Measurements from ENCODE around the gene PSME1. TPM values are rescaled to one million over a fixed set of nuclear protein-coding genes. Genes with fewer than 3 reads are reported as not detected.

The PSME1 gene
- total RNA-seq, 5 donors from 2014 or later (not counting 1 experiment from before 2014, with no cell fraction given): 221 to 291 (median 259) TPM

DNA sequence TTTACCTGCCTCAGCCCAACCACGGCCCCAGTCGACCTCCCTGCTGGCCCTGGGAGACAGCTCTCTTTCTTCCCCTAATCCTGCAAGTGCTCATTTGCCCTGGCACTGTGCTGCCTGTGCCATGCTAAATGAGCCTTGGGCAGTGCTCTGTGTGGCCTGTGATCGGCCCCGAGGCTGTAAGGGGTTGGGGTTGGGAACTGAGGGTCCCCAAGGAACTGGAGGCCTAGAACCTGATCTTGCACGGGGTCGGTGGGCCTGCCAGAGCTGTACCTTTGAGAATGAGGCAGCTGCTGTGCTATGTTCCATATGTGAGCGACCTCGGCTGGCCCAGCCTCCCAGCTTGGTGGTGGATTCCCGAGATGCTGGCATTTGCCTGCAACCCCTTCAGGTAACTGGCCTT, 14.1 kb downstream of the PSME1 start:
- Histone ChIP-seq H3K36me3 (ENCODE audit: control insufficient read depth in 2 of 2, extremely low read depth in 1 of 2, insufficient read depth in 1 of 2, low read length in 1 of 2) (peaks cover 18 to 53% of the 10 kb centered on the region in 2 donors), H3K4me1 (ENCODE audit: control insufficient read depth in 1 of 2, extremely low read depth in 1 of 2, insufficient read depth in 2 of 2, low read length in 2 of 2) (peaks cover 16 to 47% of the 10 kb centered on the region in 2 experiments), H3K27me3 (replicated peaks in 1 of 2; ENCODE audit: control insufficient read depth in 2 of 2, extremely low read depth in 1 of 2, insufficient read depth in 2 of 2, low read length in 1 of 2) (no peaks in the 10 kb centered on the region), H3K9me3 (no peaks in the 10 kb centered on the region), H3K27ac (ENCODE audit: low read length) (no peak overlapping the region), H3K4me3 (ENCODE audit: control insufficient read depth in 1 of 2, extremely low read depth in 1 of 2, low read length in 1 of 2) (no peak overlapping the region)
- no peak for ATAC-seq (replicated peaks in 1 of 4)
- H3K4me3 Mint-ChIP-seq: no peak overlapping the region
- peaks cover 40 to 47% (median 45%) of the 10 kb centered on the region in 3 donors for H3K4me1 Mint-ChIP-seq
- WGBS (ENCODE audit: insufficient coverage): over 99% methylated on average over 7 of the region's 9 CpGs
- peaks cover 35% of the 10 kb centered on the region for H3K36me3 Mint-ChIP-seq
- no peaks in the 10 kb centered on the region for H3K9me3 Mint-ChIP-seq
- H3K27me3 Mint-ChIP-seq: no peaks in the 10 kb centered on the region
- POLR2A ChIA-PET: interaction anchor here in 1 of 2 donors (0.7 kb wide), 1 partner anchor 328 kb away, joined by 3 read pairs; no protein-coding TSS in a partner anchor
- CTCF ChIA-PET: interaction anchor here in 1 of 2 donors (1.4 kb wide), 1 partner anchor 10 kb away, joined by 3 read pairs; no protein-coding TSS in a partner anchor
- no peak for DNase-seq
- peak overlapping the region in 1 of 2 donors; percentile 73 for H3K27ac Mint-ChIP-seq

DNA sequence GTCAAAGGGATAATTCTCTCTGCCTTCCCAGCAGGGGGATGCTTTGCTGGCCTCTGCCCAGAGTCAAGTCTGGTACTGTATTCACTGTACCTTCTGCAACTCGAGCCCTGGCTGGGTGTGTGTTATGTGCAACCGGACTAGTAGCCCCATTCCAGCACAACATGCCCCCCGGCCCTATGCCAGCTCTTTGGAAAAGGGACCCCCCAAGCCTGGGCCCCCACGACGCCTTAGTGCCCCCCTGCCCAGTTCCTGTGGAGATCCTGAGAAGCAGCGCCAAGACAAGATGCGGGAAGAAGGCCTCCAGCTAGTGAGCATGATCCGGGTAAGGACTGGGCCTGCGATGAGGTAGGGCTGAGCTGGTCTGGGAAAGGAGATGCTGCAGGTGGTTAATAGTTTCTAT, 14.6 kb downstream of the PSME1 start:
- H3K4me3 ChIP-seq (ENCODE audit: control insufficient read depth in 1 of 2, extremely low read depth in 1 of 2, low read length in 1 of 2): no peak overlapping the region
- no peaks in the 10 kb centered on the region for H3K9me3 Mint-ChIP-seq
- H3K4me3 Mint-ChIP-seq: no peak overlapping the region
- H3K4me1 ChIP-seq (ENCODE audit: control insufficient read depth in 1 of 2, extremely low read depth in 1 of 2, insufficient read depth in 2 of 2, low read length in 2 of 2): peaks cover 12 to 41% of the 10 kb centered on the region in 2 experiments
- H3K27ac Mint-ChIP-seq: peak overlapping the region; percentile 44 to 83
- no peak overlapping the region for H3K27ac ChIP-seq (ENCODE audit: low read length)
- DNase-seq: no peak
- peaks cover 35 to 42% (median 40%) of the 10 kb centered on the region in 3 donors for H3K4me1 Mint-ChIP-seq
- WGBS (ENCODE audit: insufficient coverage): 99% methylated on average over 6 of the region's 9 CpGs
- ATAC-seq (replicated peaks in 1 of 4): no peak
- H3K27me3 ChIP-seq (replicated peaks in 1 of 2; ENCODE audit: control insufficient read depth in 2 of 2, extremely low read depth in 1 of 2, insufficient read depth in 2 of 2, low read length in 1 of 2): no peaks in the 10 kb centered on the region
- peaks cover 35% of the 10 kb centered on the region for H3K36me3 Mint-ChIP-seq
- ChIA-PET POLR2A (interaction anchor here in 1 of 2 donors (0.7 kb wide), 1 partner anchor 327 kb away, joined by 3 read pairs; no protein-coding TSS in a partner anchor), CTCF (interaction anchor here (0.9 to 1.4 kb wide), 2 partner anchors 10 to 42 kb away, joined by 3 read pairs; no protein-coding TSS in a partner anchor)
- no peaks in the 10 kb centered on the region for H3K9me3 ChIP-seq
- H3K36me3 ChIP-seq (ENCODE audit: control insufficient read depth in 2 of 2, extremely low read depth in 1 of 2, insufficient read depth in 1 of 2, low read length in 1 of 2): peaks cover 21 to 56% of the 10 kb centered on the region in 2 donors
- no peaks in the 10 kb centered on the region for H3K27me3 Mint-ChIP-seq

DNA sequence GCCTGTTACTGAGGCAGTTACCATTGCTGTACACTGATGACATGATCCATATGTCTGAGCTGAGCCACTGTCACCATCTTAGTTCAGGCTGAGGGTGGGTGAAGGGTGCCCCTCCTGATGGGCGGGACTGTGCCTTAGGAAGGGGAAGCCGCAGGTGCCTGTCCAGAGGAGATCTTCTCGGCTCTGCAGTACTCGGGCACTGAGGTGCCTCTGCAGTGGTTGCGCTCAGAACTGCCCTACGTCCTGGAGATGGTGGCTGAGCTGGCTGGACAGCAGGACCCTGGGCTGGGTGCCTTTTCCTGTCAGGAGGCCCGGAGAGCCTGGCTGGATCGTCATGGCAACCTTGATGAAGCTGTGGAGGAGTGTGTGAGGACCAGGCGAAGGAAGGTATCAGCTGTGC, 15.0 kb downstream of the PSME1 start:
- Histone ChIP-seq H3K27me3 (replicated peaks in 1 of 2; ENCODE audit: control insufficient read depth in 2 of 2, extremely low read depth in 1 of 2, insufficient read depth in 2 of 2, low read length in 1 of 2) (no peaks in the 10 kb centered on the region), H3K27ac (ENCODE audit: low read length) (no peak overlapping the region), H3K36me3 (ENCODE audit: control insufficient read depth in 2 of 2, extremely low read depth in 1 of 2, insufficient read depth in 1 of 2, low read length in 1 of 2) (peaks cover 22 to 60% of the 10 kb centered on the region in 2 donors), H3K4me1 (ENCODE audit: control insufficient read depth in 1 of 2, extremely low read depth in 1 of 2, insufficient read depth in 2 of 2, low read length in 2 of 2) (peaks cover 8 to 37% of the 10 kb centered on the region in 2 experiments), H3K4me3 (ENCODE audit: control insufficient read depth in 1 of 2, extremely low read depth in 1 of 2, low read length in 1 of 2) (no peak overlapping the region), H3K9me3 (no peaks in the 10 kb centered on the region)
- WGBS (ENCODE audit: insufficient coverage): 100% methylated on average over 5 of the region's 9 CpGs
- Mint-ChIP-seq H3K36me3 (peaks cover 39% of the 10 kb centered on the region), H3K9me3 (no peaks in the 10 kb centered on the region), H3K27ac (peak overlapping the region in 1 of 2 donors; percentile 39), H3K4me3 (no peak overlapping the region), H3K27me3 (no peaks in the 10 kb centered on the region), H3K4me1 (peaks cover 31 to 37% (median 35%) of the 10 kb centered on the region in 3 donors)
- DNase-seq: no peak
- no peak for ATAC-seq (replicated peaks in 1 of 4)
- POLR2A ChIA-PET: no interaction called here
- CTCF ChIA-PET: interaction anchor here (0.8 to 0.9 kb wide), 2 partner anchors 9 to 43 kb away, joined by 3 read pairs; no protein-coding TSS in a partner anchor

DNA sequence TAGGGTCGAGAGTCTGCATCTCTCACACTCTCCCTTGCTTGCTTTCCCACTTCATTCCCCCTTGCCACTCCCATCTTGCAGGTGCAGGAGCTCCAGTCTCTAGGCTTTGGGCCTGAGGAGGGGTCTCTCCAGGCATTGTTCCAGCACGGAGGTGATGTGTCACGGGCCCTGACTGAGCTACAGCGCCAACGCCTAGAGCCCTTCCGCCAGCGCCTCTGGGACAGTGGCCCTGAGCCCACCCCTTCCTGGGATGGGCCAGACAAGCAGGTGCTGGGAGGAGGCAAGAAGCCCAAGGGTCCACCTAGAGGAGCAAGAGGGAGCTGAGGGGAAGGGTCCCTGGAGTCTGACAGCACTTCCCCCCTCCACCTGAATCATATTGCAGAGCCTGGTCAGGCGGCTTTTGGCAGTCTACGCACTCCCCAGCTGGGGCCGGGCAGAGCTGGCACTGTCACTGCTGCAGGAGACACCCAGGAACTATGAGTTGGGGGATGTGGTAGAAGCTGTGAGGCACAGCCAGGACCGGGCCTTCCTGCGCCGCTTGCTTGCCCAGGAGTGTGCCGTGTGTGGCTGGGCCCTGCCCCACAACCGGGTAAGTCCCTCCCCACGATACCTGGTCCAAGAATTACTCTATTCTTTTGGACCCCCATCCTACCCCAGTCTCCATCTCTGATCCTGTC, 15.5 kb downstream of the PSME1 start:
- Histone ChIP-seq H3K27me3 (replicated peaks in 1 of 2; ENCODE audit: control insufficient read depth in 2 of 2, extremely low read depth in 1 of 2, insufficient read depth in 2 of 2, low read length in 1 of 2) (no peaks in the 10 kb centered on the region), H3K4me3 (ENCODE audit: control insufficient read depth in 1 of 2, extremely low read depth in 1 of 2, low read length in 1 of 2) (no peak overlapping the region), H3K36me3 (ENCODE audit: control insufficient read depth in 2 of 2, extremely low read depth in 1 of 2, insufficient read depth in 1 of 2, low read length in 1 of 2) (peaks cover 22 to 64% of the 10 kb centered on the region in 2 donors), H3K9me3 (no peaks in the 10 kb centered on the region), H3K27ac (ENCODE audit: low read length) (no peak overlapping the region), H3K4me1 (ENCODE audit: control insufficient read depth in 1 of 2, extremely low read depth in 1 of 2, insufficient read depth in 2 of 2, low read length in 2 of 2) (peaks cover 8 to 35% of the 10 kb centered on the region in 2 experiments)
- Mint-ChIP-seq H3K9me3 (no peaks in the 10 kb centered on the region), H3K27me3 (no peaks in the 10 kb centered on the region), H3K4me3 (no peak overlapping the region), H3K4me1 (peaks cover 26 to 33% (median 31%) of the 10 kb centered on the region in 3 donors), H3K27ac (peak overlapping the region in 1 of 2 donors; percentile 39), H3K36me3 (peaks cover 39% of the 10 kb centered on the region)
- 100% methylated on average over 6 of the region's 16 CpGs for WGBS (ENCODE audit: insufficient coverage)
- ATAC-seq (replicated peaks in 1 of 4) (no peak), DNase-seq (no peak)
- ChIA-PET CTCF (interaction anchor here (0.8 to 0.9 kb wide), 2 partner anchors 9 to 43 kb away, joined by 3 read pairs; no protein-coding TSS in a partner anchor), POLR2A (interaction anchor here in 1 of 2 donors (0.6 kb wide), 1 partner anchor 38 kb away, joined by 3 read pairs; no protein-coding TSS in a partner anchor)

DNA sequence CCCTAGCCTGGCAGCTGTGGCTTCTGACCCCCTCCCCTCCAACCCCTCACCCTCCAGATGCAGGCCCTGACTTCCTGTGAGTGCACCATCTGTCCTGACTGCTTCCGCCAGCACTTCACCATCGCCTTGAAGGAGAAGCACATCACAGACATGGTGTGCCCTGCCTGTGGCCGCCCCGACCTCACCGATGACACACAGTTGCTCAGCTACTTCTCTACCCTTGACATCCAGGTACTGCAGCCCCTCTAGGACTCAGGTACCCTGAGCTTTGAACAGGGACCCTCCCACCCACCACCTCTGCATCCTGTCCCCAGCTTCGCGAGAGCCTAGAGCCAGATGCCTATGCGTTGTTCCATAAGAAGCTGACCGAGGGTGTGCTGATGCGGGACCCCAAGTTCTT, 19.1 kb downstream of the PSME1 start:
- H3K4me3 ChIP-seq (ENCODE audit: control insufficient read depth in 1 of 2, extremely low read depth in 1 of 2, low read length in 1 of 2): no peak overlapping the region
- Mint-ChIP-seq H3K9me3 (no peaks in the 10 kb centered on the region), H3K36me3 (peaks cover 44% of the 10 kb centered on the region), H3K27me3 (no peaks in the 10 kb centered on the region), H3K4me1 (peaks cover 5 to 16% (median 15%) of the 10 kb centered on the region in 3 donors), H3K27ac (peak overlapping the region in 1 of 2 donors; percentile 80), H3K4me3 (no peak overlapping the region)
- no peaks in the 10 kb centered on the region for H3K9me3 ChIP-seq
- POLR2A ChIA-PET: no interaction called here
- no peak overlapping the region for H3K27ac ChIP-seq (ENCODE audit: low read length)
- ATAC-seq (replicated peaks in 1 of 4) (no peak), DNase-seq (no peak)
- H3K4me1 ChIP-seq (ENCODE audit: control insufficient read depth in 1 of 2, extremely low read depth in 1 of 2, insufficient read depth in 2 of 2, low read length in 2 of 2): peaks cover 0 to 16% of the 10 kb centered on the region in 2 experiments
- peaks cover 36 to 71% of the 10 kb centered on the region in 2 donors for H3K36me3 ChIP-seq (ENCODE audit: control insufficient read depth in 2 of 2, extremely low read depth in 1 of 2, insufficient read depth in 1 of 2, low read length in 1 of 2)
- 97% methylated on average over 8 of the region's 10 CpGs for WGBS (ENCODE audit: insufficient coverage)
- no peaks in the 10 kb centered on the region for H3K27me3 ChIP-seq (replicated peaks in 1 of 2; ENCODE audit: control insufficient read depth in 2 of 2, extremely low read depth in 1 of 2, insufficient read depth in 2 of 2, low read length in 1 of 2)
- CTCF ChIA-PET: interaction anchor here in 1 of 2 donors (1.2 kb wide), 2 partner anchors 8 to 91 kb away, joined by 3 read pairs; no protein-coding TSS in a partner anchor

DNA sequence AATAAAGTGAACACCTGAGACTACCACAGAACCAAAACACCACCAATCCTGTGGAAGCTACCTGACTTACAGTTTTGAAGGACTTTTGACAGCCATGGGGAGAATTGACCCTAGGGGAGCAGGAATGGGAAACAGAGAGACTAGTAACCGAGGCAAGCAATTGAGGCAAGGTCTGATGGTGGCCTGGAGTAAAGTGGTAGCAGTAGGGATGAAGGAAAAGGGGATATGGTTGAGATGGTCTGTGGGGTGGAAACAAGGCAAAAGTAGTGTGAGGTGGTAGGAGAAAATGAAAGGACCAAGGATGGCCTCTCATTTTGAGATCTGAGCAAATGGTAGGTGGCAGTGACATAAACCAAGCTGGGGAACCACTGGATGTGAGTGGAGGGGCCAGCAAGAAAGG, 20.8 kb downstream of the PSME1 start:
- H3K9me3 Mint-ChIP-seq: no peaks in the 10 kb centered on the region

More for the DNA sequence above, 20.8 kb downstream of the PSME1 start:
- Mint-ChIP-seq H3K4me3 (no peak overlapping the region), H3K36me3 (peaks cover 39% of the 10 kb centered on the region), H3K27me3 (no peaks in the 10 kb centered on the region), H3K27ac (peak overlapping the region; percentile 29 to 76), H3K4me1 (peaks cover 13 to 23% (median 21%) of the 10 kb centered on the region in 3 donors)
- Histone ChIP-seq H3K27ac (ENCODE audit: low read length) (no peak overlapping the region), H3K9me3 (no peaks in the 10 kb centered on the region), H3K36me3 (ENCODE audit: control insufficient read depth in 2 of 2, extremely low read depth in 1 of 2, insufficient read depth in 1 of 2, low read length in 1 of 2) (peaks cover 25 to 60% of the 10 kb centered on the region in 2 donors), H3K4me1 (ENCODE audit: control insufficient read depth in 1 of 2, extremely low read depth in 1 of 2, insufficient read depth in 2 of 2, low read length in 2 of 2) (peaks cover 4 to 18% of the 10 kb centered on the region in 2 experiments), H3K27me3 (replicated peaks in 1 of 2; ENCODE audit: control insufficient read depth in 2 of 2, extremely low read depth in 1 of 2, insufficient read depth in 2 of 2, low read length in 1 of 2) (no peaks in the 10 kb centered on the region), H3K4me3 (ENCODE audit: control insufficient read depth in 1 of 2, extremely low read depth in 1 of 2, low read length in 1 of 2) (no peak overlapping the region)
- ChIA-PET CTCF (no interaction called here), POLR2A (no interaction called here)
- 100% methylated on average over 1 of the region's 1 CpG for WGBS (ENCODE audit: insufficient coverage)
- no peak for ATAC-seq (replicated peaks in 1 of 4)
- no peak for DNase-seq
